ENCODE results near the gene CRB1.

DNA sequence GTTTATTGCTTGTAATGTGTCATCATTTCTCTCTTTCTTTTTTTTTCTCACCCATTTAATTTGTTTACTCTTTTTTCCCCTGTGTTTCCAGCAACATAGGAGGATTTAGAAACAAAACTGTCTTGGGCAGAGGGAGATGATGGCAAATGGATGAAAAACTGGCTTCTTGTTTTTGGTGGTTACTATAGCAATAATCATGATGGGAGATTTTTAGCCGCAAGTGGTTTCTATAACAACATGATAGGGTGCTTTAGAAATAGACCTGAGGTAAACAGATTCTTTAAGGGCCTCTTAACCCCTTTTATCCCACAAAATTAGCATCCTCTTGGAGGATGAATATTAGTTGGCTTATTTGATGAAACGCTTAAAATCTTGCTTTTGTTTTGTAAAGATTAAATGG lies 51.6 kb downstream of the CRB1 start:
- no peak for TF ChIP-seq EZH2phosphoT487 (IDR thresholded peaks at IDR 0.05)
- TF ChIP-seq, protein P1, sequence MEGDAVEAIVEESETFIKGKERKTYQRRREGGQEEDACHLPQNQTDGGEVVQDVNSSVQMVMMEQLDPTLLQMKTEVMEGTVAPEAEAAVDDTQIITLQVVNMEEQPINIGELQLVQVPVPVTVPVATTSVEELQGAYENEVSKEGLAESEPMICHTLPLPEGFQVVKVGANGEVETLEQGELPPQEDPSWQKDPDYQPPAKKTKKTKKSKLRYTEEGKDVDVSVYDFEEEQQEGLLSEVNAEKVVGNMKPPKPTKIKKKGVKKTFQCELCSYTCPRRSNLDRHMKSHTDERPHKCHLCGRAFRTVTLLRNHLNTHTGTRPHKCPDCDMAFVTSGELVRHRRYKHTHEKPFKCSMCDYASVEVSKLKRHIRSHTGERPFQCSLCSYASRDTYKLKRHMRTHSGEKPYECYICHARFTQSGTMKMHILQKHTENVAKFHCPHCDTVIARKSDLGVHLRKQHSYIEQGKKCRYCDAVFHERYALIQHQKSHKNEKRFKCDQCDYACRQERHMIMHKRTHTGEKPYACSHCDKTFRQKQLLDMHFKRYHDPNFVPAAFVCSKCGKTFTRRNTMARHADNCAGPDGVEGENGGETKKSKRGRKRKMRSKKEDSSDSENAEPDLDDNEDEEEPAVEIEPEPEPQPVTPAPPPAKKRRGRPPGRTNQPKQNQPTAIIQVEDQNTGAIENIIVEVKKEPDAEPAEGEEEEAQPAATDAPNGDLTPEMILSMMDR (IDR thresholded peaks at IDR 0.05), result no peak

Measured in neural progenitor cell (in vitro differentiated cells).